PC-3 (cell line): ENCODE data around the gene ZC3H12A.

Experiments used
- CTCF ChIP-seq: fragments of 300-600 bp; sonication (generic); conservative IDR thresholded peaks from 2 replicates; pipeline ENCODE4 v1.5.1; 2017; ENCODE audit warnings: antibody characterized with exemption, low read depth, mild to moderate bottlenecking, low read length
- EZH2phosphoT487 ChIP-seq: fragments of 300-600 bp; sonication (generic); IDR thresholded peaks from 2 replicates; pipeline ENCODE4 v1.6.1; 2018; ENCODE audit warnings: mild to moderate bottlenecking, antibody characterized with exemption, low read length, borderline replicate concordance

GRCh38 chr1:37487619-37487984 lies 13.2 kb downstream of the ZC3H12A start:
- 0 out of 2 replicates have a peak, but pooled peaks have one; percentile 20 for TF ChIP-seq CTCF
- TF ChIP-seq EZH2phosphoT487: no peak
